Right kidney (tissue), 1 donor: ENCODE data around the gene OR1K1.
"Not testable (repeated sequence)": the region's sequence is repeated elsewhere in the genome, so short reads cannot be mapped to it uniquely, and the experiment has no call there.

Source experiments
- DNase-seq: peaks from one replicate; pipeline ENCODE4 v3.0.0-alpha.2; 2016

Gene OR1K1

DNA sequence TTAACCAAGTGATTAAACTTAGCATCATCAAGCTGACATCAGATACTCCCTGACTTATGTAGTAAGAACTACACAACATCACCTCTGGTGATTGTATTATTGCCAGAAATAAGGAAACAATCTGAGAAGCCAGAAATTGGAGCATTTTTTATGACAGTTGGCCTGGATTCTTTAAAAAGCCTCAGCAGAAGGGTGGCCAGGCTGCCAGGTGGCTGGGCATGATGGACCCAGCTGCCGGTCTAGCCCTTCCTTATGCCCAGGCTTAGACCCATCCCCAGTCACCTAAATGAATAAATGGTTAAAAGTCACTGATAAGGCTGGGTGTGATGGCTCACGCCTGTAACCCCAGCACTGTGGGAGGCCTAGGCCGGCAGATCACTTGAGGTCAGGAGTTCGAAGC, 12.8 kb downstream of the OR1K1 start:
- no peak for DNase-seq

DNA sequence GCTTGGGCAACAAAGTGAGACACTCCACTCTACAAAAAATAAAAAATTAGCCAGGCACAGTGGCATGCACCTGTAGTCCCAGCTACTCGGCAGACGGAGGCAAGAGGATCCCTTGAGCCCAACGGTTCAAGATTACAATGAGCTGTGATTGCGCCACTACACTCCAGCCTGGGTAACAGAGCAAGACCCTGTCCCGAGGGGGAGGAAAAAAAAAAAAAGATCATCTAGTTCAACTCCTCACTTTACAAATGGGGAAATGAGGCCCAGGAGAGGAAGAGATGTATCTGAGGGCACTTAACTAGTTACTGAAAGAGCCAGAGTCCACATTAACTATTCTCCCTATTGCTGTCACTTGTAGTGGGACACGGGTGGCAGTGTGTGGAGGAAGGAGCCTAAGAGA, 14.6 kb downstream of the OR1K1 start:
- no peak for DNase-seq

- no peak for DNase-seq
Measured at GRCh38 chr9:122815544-122815943, 15.6 kb downstream of the OR1K1 start.

GRCh38 chr9:122816163-122816867, 16.4 kb downstream of the OR1K1 start:
- DNase-seq, result no peak

GRCh38 chr9:122819326-122819725, 19.4 kb downstream of the OR1K1 start:
- DNase-seq, result no peak

GRCh38 chr9:122819791-122820489, 20.0 kb downstream of the OR1K1 start:
- DNase-seq, result no peak

DNA sequence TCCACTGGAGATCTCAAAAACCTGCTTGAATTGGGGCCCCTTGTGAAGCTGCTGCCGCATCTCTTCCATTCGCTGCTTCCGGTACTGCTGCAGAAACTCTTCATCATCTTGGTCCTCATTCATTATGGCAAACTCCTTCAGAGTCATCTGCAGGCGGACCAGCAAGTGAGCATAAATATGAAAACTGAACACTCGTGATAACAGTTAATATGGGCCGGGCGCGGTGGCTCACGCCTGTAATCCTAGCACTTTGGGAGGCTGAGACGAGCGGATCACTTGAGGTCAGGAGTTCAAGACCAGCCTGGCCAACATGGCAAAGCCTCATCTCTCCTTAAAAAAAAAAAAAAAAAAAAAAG, 20.5 kb downstream of the OR1K1 start:
- no peak for DNase-seq

DNA sequence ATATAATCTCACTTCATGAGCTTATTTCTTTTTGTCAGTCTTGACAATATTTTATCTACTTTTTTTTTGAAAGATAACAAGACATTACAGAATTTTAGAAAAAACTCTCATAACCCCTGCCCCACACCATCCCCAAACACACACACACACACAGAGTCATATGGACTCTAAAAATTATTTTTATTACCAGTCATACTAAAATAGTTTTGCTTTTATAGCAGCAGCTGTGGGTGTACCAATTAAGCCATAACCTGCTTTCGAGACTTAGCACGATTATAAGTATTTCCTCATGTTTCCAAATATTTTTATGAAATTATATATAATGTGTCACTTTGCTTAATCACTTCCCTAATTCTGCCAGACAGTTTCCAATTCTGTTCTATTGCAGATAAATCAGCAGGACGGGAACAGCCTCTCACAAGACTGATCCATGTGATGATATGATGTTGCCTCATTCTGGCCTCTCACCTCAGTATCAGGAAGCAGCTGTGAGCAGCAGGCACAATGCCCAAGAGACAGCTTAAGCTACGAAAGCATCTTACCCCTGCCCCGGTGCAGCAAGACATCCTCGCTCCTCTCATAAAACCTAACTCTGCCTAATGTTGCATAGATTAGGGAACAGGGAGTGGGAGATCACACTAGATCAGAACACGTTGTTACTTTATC, 21.5 kb downstream of the OR1K1 start:
- no peak for DNase-seq

GRCh38 chr9:122822056-122822455, 22.1 kb downstream of the OR1K1 start:
- no peak for DNase-seq

- DNase-seq, result no peak
Measured at GRCh38 chr9:122822938-122823337, 23.0 kb downstream of the OR1K1 start.

- DNase-seq, result no peak
Measured at GRCh38 chr9:122827761-122828093, 27.8 kb downstream of the OR1K1 start.

DNA sequence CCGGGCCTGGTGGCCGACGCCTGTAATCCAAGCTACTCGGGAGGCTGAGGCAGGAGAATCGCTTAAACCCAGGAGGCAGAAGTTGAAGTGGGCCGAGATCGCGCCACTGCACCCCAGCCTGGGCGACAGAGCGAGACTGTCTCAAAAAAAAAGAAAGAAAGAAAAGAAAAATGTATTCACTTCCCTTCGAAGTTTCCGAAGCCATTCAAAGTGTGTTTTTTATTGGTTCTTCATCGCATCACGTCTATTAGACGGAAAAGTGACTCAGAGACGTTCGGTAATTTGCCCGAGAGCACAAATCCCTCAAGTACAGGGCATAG, 29.0 kb downstream of the OR1K1 start:
- not testable (repeated sequence) for DNase-seq

GRCh38 chr9:122832194-122832593, 32.3 kb downstream of the OR1K1 start:
- DNase-seq, result no peak

DNA sequence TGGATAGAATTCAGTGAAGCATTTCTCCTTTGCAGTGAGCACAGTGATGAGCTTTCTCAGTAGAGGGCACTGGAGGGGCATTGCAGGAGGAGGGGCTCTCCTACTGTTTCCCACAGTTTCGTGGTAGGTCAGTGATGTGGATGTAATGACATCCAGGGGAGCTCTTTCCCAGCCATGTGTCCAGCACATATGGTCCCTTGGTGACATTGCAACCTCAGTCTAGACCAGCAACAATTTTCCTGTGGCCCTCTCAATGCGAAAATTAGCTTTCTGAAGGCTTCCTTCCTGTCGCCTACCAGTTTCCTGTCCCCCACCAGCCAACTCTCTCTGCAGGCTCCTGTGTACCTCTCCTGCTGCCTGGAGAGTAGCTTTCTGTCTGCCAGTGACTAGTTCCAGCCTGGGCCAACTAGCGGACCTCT, 35.4 kb downstream of the OR1K1 start:
- no peak for DNase-seq

DNA sequence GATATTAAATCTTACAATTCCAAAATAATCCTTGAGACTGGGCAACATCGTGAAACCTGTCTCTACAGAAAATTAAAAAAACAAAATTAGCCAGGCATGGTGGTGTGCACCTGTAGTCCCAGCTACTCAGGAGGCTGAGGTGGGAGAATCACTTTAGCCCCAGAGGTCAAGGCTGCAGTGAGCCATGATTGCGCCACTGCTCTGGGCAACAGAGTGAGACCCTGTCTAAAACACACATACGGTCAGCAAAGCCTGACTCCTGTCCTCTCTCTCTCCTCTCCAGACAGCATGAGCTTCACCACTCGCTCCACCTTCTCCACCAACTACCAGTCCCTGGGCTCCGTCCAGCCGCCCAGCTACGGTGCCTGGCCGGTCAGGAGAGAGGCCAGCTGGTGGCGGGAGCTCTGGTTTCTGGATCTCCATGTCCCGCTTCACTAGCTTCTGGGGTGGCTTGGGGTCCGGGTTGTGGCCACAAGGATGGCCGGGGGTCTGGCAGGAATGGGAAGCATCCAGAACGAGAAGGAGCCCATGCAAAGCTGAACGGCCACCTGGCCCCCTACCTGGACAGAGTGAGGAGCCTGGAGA, 37.4 kb downstream of the OR1K1 start:
- DNase-seq, result no peak

GRCh38 chr9:122838441-122838840, 38.5 kb downstream of the OR1K1 start:
- not testable (repeated sequence) for DNase-seq

GRCh38 chr9:122841501-122841900, 41.6 kb downstream of the OR1K1 start:
- DNase-seq, result no peak

GRCh38 chr9:122844137-122844536, 44.2 kb downstream of the OR1K1 start:
- no peak for DNase-seq

DNA sequence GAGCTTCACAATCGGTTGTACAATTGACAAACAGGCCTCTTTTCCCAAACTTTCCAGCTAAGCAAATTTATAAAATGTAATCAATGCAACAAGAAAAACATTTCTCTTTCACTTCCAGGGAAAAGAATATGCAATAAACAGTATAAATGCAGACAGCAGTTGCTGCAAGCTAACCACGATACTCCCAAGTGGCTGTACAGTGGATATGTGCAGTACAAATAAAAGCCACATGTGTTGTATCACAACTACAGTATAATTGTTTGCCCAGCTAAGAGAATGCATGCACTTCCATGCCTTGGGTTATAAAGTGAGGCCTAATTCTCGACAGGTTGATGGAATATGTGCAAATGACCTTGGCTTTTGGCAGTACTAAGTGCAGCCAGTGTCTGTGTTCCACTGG, 45.2 kb downstream of the OR1K1 start:
- DNase-seq, result no peak

- DNase-seq, result no peak
Measured at GRCh38 chr9:122846371-122846940, 46.5 kb downstream of the OR1K1 start.

GRCh38 chr9:122848256-122848943, 48.5 kb downstream of the OR1K1 start:
- no peak for DNase-seq
